Activated T-cell treated with anti-CD3 and anti-CD28 coated beads, Interleukin-2, amount 50 U/mL, for 72 hours (primary cell): ENCODE data around the gene TANC1. TPM values are rescaled to one million over a fixed set of nuclear protein-coding genes. Genes with fewer than 3 reads are reported as not detected.
"Not testable (repeated sequence)": the region's sequence is repeated elsewhere in the genome, so short reads cannot be mapped to it uniquely, and the experiment has no call there.

Experiments
- ATAC-seq, 2 donors: fragments of 150-1000 bp; cut with Tn5 transposase; replicated peaks in 1 of 2; 2 replicates each; pipeline ENCODE4 v1.10.0; 2021; ENCODE audit warnings: moderate library complexity in 2 of 2, mild to moderate bottlenecking in 1 of 2
- DNase-seq, 2 donors: peaks; one replicate each; pipeline ENCODE4 v3.0.0; 2021 to 2022; ENCODE audit warnings: mixed read lengths in 1 of 2
- H3K27ac Mint-ChIP-seq: one replicate; pipeline ENCODE4 v1.8.0; 2022; ENCODE audit warnings: mild to moderate bottlenecking, moderate library complexity, mixed read lengths
- H3K27me3 Mint-ChIP-seq: one replicate; pipeline ENCODE4 v1.8.0; 2022; ENCODE audit warnings: low read depth, mixed read lengths
- H3K36me3 Mint-ChIP-seq, 2 donors: one replicate each; pipeline ENCODE4 v1.8.0; 2022; ENCODE audit warnings: mixed read lengths in 2 of 2, mild to moderate bottlenecking in 1 of 2; ENCODE audit not compliant: insufficient read depth in 2 of 2
- H3K4me1 Mint-ChIP-seq: one replicate; pipeline ENCODE4 v1.8.0; 2022; ENCODE audit warnings: low read depth, mixed read lengths
- H3K4me3 Mint-ChIP-seq, 2 donors: one replicate each; pipeline ENCODE4 v1.8.0; 2022; ENCODE audit warnings: mild to moderate bottlenecking in 2 of 2, mixed read lengths in 2 of 2, moderate library complexity in 2 of 2
- H3K9me3 Mint-ChIP-seq, 2 donors: one replicate each; pipeline ENCODE4 v1.8.0; 2022; ENCODE audit warnings: mixed read lengths in 2 of 2
- total RNA-seq, 2 donors: library from RNA; stranded (reverse); gene quantifications; one replicate each; pipeline ENCODE4 v1.2.3, GENCODE V29; 2022

Gene TANC1
- total RNA-seq, 2 donors from 2014 or later = 0.35 to 1.6 TPM

DNA sequence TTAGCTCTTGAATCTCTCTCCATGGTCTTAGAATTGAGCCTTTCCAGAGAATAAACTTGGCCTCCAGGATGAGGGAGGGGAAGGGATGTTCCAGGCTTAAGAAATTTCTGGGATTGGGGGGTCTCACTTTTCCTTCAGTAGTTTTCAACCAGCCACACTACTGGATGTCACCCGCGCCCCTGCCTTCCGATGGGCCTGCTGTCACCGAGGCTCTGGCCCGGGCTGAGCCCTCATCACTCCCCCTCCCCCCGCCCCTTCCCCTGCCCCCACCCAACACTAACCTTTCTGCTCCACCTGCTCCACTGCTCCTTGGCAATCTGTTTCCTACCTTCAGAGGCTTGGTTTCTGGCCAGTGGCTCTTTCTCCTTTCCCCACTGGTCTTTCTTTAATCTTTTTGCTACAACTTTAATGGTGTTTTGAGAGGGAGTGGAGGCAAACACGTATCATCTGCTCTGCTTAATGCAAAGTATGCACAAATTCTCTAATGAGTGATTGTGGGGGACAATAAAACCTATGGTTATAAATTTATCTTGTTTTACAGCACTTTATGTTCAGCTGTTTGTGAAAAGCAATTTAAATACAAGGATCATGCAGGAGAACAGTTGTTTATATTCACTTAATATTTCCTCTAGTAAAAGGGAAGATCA is 162.9 kb downstream of the TANC1 start:
- ATAC-seq = no peak
- H3K9me3 Mint-ChIP-seq = no peaks in the 10 kb centered on the region
- no peaks in the 10 kb centered on the region for H3K36me3 Mint-ChIP-seq
- no peak overlapping the region for H3K4me3 Mint-ChIP-seq
- H3K27ac Mint-ChIP-seq = no peak overlapping the region
- no peak for DNase-seq
- no peaks in the 10 kb centered on the region for H3K4me1 Mint-ChIP-seq
- no peaks in the 10 kb centered on the region for H3K27me3 Mint-ChIP-seq

DNA sequence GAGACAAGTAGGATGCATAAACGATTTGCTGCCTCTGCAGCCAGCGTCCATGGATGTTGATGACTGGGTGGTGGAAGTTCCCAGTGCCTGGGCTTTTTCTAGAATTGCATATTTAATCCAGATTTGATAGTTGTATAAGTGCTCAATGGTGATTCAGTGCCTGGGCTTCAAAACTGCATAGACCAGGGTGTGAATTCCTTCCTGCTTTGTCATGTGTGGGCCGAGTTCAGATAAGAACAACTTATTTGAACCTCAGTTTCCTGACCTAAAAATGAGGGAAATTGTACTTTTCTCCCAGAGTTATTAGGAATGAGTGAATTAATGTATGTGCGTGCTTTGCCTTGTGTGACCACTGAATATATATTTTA is 163.5 kb downstream of the TANC1 start:
- H3K27ac Mint-ChIP-seq = no peak overlapping the region

DNA sequence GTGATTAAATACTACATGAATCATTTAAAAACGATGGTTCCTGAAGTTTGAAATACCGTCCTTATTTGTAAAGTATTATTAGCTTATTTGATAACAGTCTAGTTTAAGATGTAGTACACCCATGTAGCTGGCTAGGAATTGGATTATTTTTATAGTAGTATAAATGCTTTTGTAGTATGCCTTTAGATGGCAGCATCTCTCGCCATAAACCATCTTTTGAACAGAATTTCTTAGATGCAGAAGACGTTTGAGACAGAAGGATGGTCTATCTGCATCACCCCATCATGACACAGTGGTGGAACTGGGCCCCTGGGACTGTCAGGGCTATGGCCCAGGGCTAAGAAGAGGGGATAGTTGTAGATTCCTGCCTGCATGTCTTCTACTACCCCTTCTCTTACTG is 165.4 kb downstream of the TANC1 start:
- Mint-ChIP-seq H3K36me3 (no peaks in the 10 kb centered on the region), H3K27me3 (no peaks in the 10 kb centered on the region), H3K27ac (no peak overlapping the region), H3K4me1 (no peaks in the 10 kb centered on the region), H3K9me3 (no peaks in the 10 kb centered on the region), H3K4me3 (no peak overlapping the region)
- ATAC-seq = no peak
- DNase-seq = no peak

More for the DNA sequence above, 163.5 kb downstream of the TANC1 start:
- Mint-ChIP-seq H3K4me3 (no peak overlapping the region), H3K27me3 (no peaks in the 10 kb centered on the region), H3K4me1 (no peaks in the 10 kb centered on the region), H3K9me3 (no peaks in the 10 kb centered on the region), H3K36me3 (no peaks in the 10 kb centered on the region)
- ATAC-seq (no peak), DNase-seq (no peak)

- ATAC-seq = no peak
- Mint-ChIP-seq H3K9me3 (no peaks in the 10 kb centered on the region), H3K27ac (no peak overlapping the region), H3K4me1 (no peaks in the 10 kb centered on the region), H3K27me3 (no peaks in the 10 kb centered on the region), H3K4me3 (no peak overlapping the region), H3K36me3 (no peaks in the 10 kb centered on the region)
- DNase-seq = no peak
These were observed 166.5 kb downstream of the TANC1 start for GRCh38 chr2:159134979-159135378.

DNA sequence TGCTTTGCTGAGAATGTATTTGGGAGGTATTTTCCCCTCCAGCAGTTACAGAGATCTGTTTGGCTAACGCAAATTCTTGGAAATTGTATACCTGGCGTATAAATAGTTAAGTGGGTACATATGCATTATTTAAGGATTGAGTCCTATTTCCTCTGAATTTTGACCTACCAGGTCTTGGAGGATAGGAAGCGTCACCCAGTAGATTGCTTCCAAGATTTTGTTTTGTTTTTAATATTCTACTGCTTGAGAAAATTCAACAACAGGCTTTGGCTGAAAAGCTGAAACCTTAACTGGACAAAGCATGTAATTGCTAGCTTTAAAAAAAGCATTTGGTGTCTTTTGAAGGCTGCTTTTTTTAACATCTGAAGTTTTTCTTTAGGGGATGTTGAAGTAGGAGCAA is 168.0 kb downstream of the TANC1 start:
- no peak for DNase-seq
- Mint-ChIP-seq H3K36me3 (no peaks in the 10 kb centered on the region), H3K27me3 (no peaks in the 10 kb centered on the region), H3K4me3 (no peak overlapping the region), H3K27ac (no peak overlapping the region), H3K9me3 (no peaks in the 10 kb centered on the region), H3K4me1 (no peaks in the 10 kb centered on the region)
- ATAC-seq = no peak

DNA sequence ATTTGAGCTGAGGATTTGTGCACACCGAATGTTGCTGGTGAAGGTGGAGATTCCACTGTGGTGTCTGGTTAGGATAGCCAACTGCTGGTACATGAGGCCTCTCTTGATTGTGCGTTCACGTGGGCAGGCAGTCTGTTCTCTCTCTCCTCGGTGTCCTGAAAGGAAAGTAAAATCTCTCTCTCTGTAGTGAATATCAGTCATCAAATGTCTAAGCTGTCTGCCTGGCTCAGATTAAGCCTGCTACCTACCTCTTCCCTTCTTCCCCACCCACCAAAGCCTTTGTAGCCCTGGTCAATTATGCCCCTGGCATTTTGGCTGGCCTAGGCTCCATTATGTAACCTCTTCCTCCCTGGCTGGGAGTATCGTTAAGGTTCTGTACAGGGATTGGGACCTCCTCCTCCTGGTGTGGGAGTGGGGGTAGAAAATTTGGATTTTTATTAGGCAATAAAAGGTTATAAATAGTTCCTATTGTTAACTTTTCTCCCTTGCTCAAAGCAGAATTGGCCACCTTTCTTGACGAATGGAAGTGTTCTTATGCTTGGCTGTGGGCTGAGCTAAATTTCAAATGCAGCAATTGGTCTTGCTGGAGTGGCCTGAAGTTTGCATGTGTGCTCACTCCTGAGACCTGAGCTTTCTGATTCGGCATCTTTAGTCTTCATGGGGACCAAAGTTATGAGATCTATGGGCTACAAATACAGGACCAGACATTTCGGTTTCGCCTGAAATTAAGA is 169.2 kb downstream of the TANC1 start:
- Mint-ChIP-seq H3K36me3 (no peaks in the 10 kb centered on the region), H3K27me3 (no peaks in the 10 kb centered on the region), H3K4me3 (no peak overlapping the region), H3K9me3 (no peaks in the 10 kb centered on the region), H3K4me1 (no peaks in the 10 kb centered on the region), H3K27ac (no peak overlapping the region)
- ATAC-seq (no peak), DNase-seq (no peak)

DNA sequence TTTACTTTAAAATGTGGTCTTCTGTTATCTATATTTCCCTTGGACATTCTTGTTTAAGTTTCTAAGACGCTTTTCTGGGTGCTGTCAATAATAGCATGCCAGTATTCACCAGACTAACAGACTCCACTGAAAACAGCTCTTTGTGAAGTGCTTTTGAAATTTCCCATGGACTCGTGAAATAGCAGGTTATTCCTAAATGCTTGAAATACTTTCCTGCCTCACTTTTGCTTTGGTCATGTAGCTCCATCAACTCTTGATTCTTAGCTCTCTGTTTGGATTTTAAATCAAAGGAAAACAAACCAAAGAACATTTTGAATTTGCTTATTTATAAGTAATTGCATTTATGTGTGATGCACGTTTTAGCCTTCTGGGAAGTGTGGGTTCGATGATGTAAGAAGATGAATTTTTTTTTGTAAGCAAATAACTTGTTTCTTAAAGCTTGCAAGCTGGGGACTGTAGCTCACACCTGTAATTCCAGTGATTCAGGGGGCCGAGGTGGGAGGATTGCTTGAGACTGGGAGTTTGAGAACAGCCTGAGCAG is 170.3 kb downstream of the TANC1 start:
- Mint-ChIP-seq H3K27me3 (no peaks in the 10 kb centered on the region), H3K27ac (no peak overlapping the region), H3K9me3 (no peaks in the 10 kb centered on the region), H3K4me1 (no peaks in the 10 kb centered on the region), H3K36me3 (no peaks in the 10 kb centered on the region), H3K4me3 (no peak overlapping the region)
- DNase-seq = no peak
- ATAC-seq = no peak

DNA sequence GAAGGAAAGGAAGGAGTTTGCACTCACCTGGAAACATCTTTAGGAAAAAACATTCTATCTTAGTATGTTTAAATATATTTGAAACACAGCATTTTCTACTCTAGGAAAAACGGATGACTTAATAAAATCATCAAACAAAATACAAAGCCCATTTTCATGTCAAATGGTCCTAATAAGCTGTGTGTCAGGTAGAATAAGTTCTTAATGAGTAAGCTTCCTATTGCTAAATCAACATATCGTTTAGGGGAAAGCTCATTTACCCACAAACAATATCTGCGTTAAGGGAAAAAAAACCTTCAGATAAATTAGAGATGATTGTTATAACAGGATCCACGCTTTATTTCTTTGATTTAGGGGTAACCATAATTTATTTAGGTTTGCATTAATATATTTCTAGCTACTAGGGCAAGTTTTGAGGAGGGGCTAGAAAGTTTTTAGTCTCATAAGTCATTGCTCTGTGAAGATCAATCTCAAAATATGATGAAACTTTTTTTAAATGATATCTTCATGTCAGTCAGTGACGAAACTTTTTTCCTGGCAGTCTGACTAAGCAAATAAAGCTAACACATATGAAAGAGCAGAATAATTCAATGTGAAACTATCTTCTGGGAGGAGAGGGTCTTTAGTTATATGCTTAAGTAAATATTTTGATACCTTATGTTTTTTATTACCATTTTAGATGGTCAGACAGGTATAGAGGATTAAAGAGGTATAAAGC is 170.9 kb downstream of the TANC1 start:
- no peaks in the 10 kb centered on the region for H3K9me3 Mint-ChIP-seq
- H3K36me3 Mint-ChIP-seq = no peaks in the 10 kb centered on the region
- no peaks in the 10 kb centered on the region for H3K27me3 Mint-ChIP-seq
- no peak overlapping the region for H3K27ac Mint-ChIP-seq
- ATAC-seq (no peak), DNase-seq (no peak)
- H3K4me3 Mint-ChIP-seq = no peak overlapping the region
- H3K4me1 Mint-ChIP-seq = no peaks in the 10 kb centered on the region

DNA sequence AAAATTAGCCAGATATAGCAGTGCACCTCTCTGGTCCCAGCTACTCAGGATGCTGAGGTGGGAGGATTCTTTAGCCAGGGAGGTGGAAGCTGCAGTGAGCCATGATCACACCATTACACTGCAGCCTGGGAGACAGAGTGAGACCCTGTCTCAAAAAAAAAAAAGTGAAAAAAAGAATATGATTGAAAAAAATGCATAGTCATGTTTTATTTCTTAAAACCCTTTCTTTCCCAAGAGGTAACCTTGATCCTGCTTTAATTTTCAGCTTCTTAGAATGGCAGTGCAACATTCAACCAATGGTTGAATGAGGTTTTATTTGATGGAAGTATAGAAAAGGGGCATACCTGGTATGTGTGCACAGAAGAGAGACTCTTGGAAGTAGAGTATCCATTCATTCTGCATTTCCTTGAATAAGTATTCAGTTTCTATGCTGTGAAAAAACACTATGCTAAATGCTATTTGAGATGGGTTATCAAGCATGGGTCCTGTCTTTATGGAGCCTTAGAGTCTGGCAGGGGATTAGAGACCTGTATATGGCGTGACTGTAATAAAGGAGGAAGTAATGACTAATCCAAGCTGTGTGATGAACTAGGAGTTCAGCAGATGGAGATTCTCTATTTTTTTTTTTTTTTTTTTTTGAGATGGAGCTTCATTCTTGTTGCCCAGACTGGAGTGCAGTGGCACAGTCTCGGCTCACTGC is 171.8 kb downstream of the TANC1 start:
- no peaks in the 10 kb centered on the region for H3K4me1 Mint-ChIP-seq
- no peak overlapping the region for H3K27ac Mint-ChIP-seq
- no peaks in the 10 kb centered on the region for H3K36me3 Mint-ChIP-seq
- ATAC-seq (no peak), DNase-seq (no peak)
- no peak overlapping the region for H3K4me3 Mint-ChIP-seq
- H3K27me3 Mint-ChIP-seq = no peaks in the 10 kb centered on the region
- no peaks in the 10 kb centered on the region for H3K9me3 Mint-ChIP-seq

GRCh38 chr2:159140821-159141220 is 172.4 kb downstream of the TANC1 start:
- not testable (repeated sequence) for H3K27ac Mint-ChIP-seq, H3K27me3 Mint-ChIP-seq, DNase-seq, H3K4me3 Mint-ChIP-seq, H3K9me3 Mint-ChIP-seq, H3K4me1 Mint-ChIP-seq, H3K36me3 Mint-ChIP-seq, ATAC-seq

DNA sequence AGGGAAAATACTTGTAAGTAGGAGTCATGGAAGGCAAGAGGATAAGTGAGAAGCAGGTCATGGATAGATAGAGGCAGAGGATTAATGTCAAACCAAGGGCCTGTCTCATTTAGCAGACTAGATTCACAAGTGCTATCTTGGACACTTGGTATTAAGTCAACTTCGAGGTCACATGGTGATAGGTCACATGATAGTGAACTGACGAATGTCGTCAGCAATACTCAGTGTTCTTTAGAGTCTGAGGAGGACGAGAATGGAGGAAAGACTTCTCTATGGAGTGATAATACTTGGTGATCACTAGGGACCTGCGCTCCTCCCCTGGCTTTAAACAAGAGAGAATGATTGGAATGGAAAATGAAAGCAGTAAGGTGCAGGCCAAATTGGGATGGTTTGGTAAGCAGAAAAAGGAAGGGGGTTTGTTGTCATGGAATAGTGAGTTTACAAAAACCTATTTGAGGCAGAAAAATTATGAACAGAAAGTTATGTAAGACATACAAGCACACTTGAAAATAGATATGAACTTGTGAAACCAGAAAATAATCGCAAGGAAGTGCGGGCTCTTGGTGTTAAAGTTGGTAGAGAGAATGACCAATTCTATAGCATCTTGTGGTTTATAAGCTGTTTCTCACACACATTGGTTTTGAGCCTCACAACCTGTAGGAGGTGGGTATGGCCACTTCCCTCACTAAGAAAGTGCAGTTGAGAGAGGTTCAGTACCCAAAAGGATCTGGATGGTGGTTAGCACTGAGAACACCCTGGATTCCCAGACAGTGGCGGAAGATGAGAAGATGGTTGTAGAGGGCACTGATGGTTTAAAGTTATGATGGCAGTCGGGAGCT is 176.6 kb downstream of the TANC1 start:
- Mint-ChIP-seq H3K4me1 (peaks cover 10% of the 10 kb centered on the region), H3K4me3 (peak overlapping the region in 1 of 2 donors; percentile 19), H3K27ac (no peak overlapping the region), H3K36me3 (no peaks in the 10 kb centered on the region), H3K9me3 (no peaks in the 10 kb centered on the region), H3K27me3 (no peaks in the 10 kb centered on the region)
- DNase-seq (no peak), ATAC-seq (peak in 1 of 2 donors; percentile 45)

- H3K4me1 Mint-ChIP-seq = peaks cover 10% of the 10 kb centered on the region
- no peaks in the 10 kb centered on the region for H3K27me3 Mint-ChIP-seq
- ATAC-seq = no peak
- H3K27ac Mint-ChIP-seq = no peak overlapping the region
- H3K9me3 Mint-ChIP-seq = no peaks in the 10 kb centered on the region
- no peak overlapping the region for H3K4me3 Mint-ChIP-seq
- no peaks in the 10 kb centered on the region for H3K36me3 Mint-ChIP-seq
- DNase-seq = no peak
These were observed 177.4 kb downstream of the TANC1 start for GRCh38 chr2:159145745-159146354.
